Liver (tissue), 3 donors: ENCODE measurements around the gene TSPOAP1.

Experiments used
- CTCF ChIP-seq: fragments of 150-350 bp; IDR thresholded peaks from 2 replicates; pipeline ENCODE4 v1.5.1; 2017; ENCODE audit warnings: improper control_type of control experiment, low read depth, low read length; ENCODE audit not compliant: missing input control
- EGR1 ChIP-seq, 2 donors: IDR thresholded peaks; 2 replicates each; pipeline ENCODE4 v1.6.1; 2016 to 2018; ENCODE audit warnings: antibody characterized with exemption in 2 of 2, low read depth in 2 of 2
- SP1 ChIP-seq: IDR thresholded peaks from 2 replicates; pipeline ENCODE4 v1.6.1; 2018; ENCODE audit warnings: antibody characterized with exemption, mild to moderate bottlenecking
- TAF1 ChIP-seq: conservative IDR thresholded peaks from 2 replicates; pipeline ENCODE4 v1.6.1; 2016; ENCODE audit warnings: antibody characterized with exemption, mild to moderate bottlenecking
- YY1 ChIP-seq: IDR thresholded peaks from 2 replicates; pipeline ENCODE4 v1.6.1; 2016; ENCODE audit warnings: antibody characterized with exemption, mild to moderate bottlenecking
- TF ChIP-seq, protein P1 (sequence below): IDR thresholded peaks from 2 replicates; pipeline ENCODE4 v1.6.1; 2016; ENCODE audit warnings: antibody characterized with exemption
- TF ChIP-seq, protein P2 (sequence below): IDR thresholded peaks from 2 replicates; pipeline ENCODE4 v1.6.1; 2016; ENCODE audit warnings: antibody characterized with exemption
- donor health status: healthy.
- donor health status: healthy.

DNA sequence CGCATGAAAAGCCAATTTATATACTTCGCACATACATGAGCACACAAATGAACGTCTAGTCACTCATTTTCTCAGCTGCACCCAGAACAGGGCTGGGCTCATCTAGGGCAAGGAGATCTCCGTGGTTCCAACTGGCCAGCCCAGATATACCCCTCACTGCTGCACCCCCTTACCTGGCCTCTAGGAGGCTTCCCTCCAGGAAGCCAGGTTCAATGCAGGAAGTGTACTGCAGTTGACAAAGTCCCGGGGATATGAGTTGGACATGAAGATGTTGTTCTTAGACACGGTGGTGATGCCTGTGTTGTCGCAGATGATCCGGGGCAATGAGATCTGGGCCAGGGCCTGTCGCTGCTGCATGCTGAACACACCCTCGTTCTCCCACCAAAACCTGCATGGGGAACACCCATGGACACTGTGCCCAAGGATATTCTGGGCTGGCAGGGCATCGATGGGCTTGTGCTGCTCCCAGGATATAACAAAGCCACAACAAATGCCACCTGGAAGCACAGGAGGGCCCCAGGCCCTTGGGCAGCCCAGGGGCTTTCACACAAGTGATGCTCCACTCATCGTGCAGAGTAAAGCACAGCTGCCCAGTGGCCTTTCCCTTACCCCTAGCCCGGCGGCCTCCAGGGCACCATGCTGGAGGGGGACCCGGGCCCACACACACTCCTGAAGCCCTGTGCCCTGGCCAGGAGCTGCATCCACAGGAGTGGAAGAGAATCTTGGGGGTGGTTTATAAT, 57.9 kb downstream of the TSPOAP1 start:
- TF ChIP-seq CTCF, result no peak
- TF ChIP-seq, protein P1, sequence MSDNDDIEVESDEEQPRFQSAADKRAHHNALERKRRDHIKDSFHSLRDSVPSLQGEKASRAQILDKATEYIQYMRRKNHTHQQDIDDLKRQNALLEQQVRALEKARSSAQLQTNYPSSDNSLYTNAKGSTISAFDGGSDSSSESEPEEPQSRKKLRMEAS, result no peak
- TF ChIP-seq SP1, result no peak
- TF ChIP-seq YY1, result no peak
- TF ChIP-seq, protein P2, sequence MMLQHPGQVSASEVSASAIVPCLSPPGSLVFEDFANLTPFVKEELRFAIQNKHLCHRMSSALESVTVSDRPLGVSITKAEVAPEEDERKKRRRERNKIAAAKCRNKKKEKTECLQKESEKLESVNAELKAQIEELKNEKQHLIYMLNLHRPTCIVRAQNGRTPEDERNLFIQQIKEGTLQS, result no peak
- TF ChIP-seq EGR1 (IDR thresholded peaks at IDR 0.05; ENCODE audit: low read depth in 2 of 2), result no peak
- TF ChIP-seq TAF1, result no peak
